ENCODE measurements around the gene WDR89.

The WDR89 gene

GRCh38 chr14:63573581-63573980 lies 68.1 kb downstream of the WDR89 start:
- H3K4me3 ChIP-seq (replicated peaks; ENCODE audit: low read depth, low read length), result no peak overlapping the region
- TF ChIP-seq CTCF (IDR thresholded peaks at IDR 0.05; ENCODE audit: low read length, missing control alignments), result no peak
- DNase-seq (ENCODE audit: low read depth), result peak; percentile 24

DNA sequence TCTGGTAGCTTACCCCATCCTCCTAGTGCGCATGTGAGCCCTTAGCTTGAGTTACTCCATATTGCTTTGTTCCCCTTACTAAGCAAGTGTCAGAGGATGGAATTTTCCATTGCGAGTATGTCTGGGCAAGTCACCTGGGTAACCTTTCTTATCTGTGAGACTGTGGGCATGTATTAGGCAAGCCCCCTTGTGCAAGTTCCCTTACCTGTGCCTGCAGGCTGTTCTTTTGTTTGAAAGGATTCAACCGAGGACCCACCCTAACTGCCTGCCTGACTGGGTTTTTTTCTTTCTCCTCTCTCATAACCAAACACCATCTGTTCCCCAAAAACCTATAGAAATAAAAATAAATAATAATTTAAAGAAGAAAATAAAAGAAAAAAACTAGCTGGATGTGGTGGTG lies 76.2 kb downstream of the WDR89 start:
- DNase-seq (ENCODE audit: low read depth), result no peak

GRCh38 chr14:63564318-63564717 lies 77.4 kb downstream of the WDR89 start:
- no peak for TF ChIP-seq CTCF (IDR thresholded peaks at IDR 0.05; ENCODE audit: low read length, missing control alignments)
- H3K4me3 ChIP-seq (replicated peaks; ENCODE audit: low read depth, low read length), result no peak overlapping the region
- peak; percentile 36 for DNase-seq (ENCODE audit: low read depth)

More for the DNA sequence above, 76.2 kb downstream of the WDR89 start:
- no peak overlapping the region for H3K4me3 ChIP-seq (replicated peaks; ENCODE audit: low read depth, low read length)
- TF ChIP-seq CTCF (IDR thresholded peaks at IDR 0.05; ENCODE audit: low read length, missing control alignments), result no peak

- no peak overlapping the region for H3K4me3 ChIP-seq (replicated peaks; ENCODE audit: low read depth, low read length)
- no peak for TF ChIP-seq CTCF (IDR thresholded peaks at IDR 0.05; ENCODE audit: low read length, missing control alignments)
- DNase-seq (ENCODE audit: low read depth), result peak; percentile 62
These were observed 78.2 kb downstream of the WDR89 start for GRCh38 chr14:63563370-63564026.

DNA sequence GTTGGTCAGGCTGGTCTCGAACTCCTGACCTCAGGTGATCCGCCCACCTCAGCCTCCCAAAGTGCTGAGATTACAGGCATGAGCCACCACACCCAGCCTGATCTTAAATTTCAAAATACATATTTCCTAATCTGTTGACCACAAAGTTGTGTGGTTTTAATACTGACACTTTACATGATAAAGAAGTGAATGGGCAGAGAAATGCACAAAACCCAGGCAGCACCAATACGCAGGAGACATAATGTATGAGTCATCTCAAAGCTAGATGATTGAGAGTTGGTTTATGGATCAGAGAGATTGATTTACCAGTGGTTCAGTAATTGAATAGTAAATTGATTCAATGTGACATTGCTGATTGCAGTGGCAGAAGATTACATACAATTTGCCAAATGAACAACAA lies 79.3 kb downstream of the WDR89 start:
- no peak for TF ChIP-seq CTCF (IDR thresholded peaks at IDR 0.05; ENCODE audit: low read length, missing control alignments)
- H3K4me3 ChIP-seq (replicated peaks; ENCODE audit: low read depth, low read length), result no peak overlapping the region
- peak; percentile 35 for DNase-seq (ENCODE audit: low read depth)

GRCh38 chr14:63555572-63555971 lies 86.1 kb downstream of the WDR89 start:
- TF ChIP-seq CTCF (IDR thresholded peaks at IDR 0.05; ENCODE audit: low read length, missing control alignments), result no peak
- no peak overlapping the region for H3K4me3 ChIP-seq (replicated peaks; ENCODE audit: low read depth, low read length)
- no peak for DNase-seq (ENCODE audit: low read depth)

- no peak overlapping the region for H3K4me3 ChIP-seq (replicated peaks; ENCODE audit: low read depth, low read length)
- TF ChIP-seq CTCF (IDR thresholded peaks at IDR 0.05; ENCODE audit: low read length, missing control alignments), result no peak
- DNase-seq (ENCODE audit: low read depth), result peak; percentile 36
These were observed 90.3 kb downstream of the WDR89 start for GRCh38 chr14:63551332-63551731.

Data from fibroblast of pulmonary artery (primary cell).